COR-L47 (cell line): ENCODE measurements around the gene DOK3.
"Not testable (repeated sequence)": the region's sequence is repeated elsewhere in the genome, so short reads cannot be mapped to it uniquely, and the experiment has no call there.

ENCODE experiments used
- DNase-seq: peaks from one replicate; lab custom pipeline; 2025; lab: John Stamatoyannopoulos, UW

DOK3 gene

GRCh38 chr5:177496727-177497291, 12.8 kb downstream of the DOK3 start:
- no peak for DNase-seq

GRCh38 chr5:177496070-177496726, 13.4 kb downstream of the DOK3 start:
- peak; percentile 15 for DNase-seq

GRCh38 chr5:177495243-177496060, 14.2 kb downstream of the DOK3 start:
- no peak for DNase-seq

DNA sequence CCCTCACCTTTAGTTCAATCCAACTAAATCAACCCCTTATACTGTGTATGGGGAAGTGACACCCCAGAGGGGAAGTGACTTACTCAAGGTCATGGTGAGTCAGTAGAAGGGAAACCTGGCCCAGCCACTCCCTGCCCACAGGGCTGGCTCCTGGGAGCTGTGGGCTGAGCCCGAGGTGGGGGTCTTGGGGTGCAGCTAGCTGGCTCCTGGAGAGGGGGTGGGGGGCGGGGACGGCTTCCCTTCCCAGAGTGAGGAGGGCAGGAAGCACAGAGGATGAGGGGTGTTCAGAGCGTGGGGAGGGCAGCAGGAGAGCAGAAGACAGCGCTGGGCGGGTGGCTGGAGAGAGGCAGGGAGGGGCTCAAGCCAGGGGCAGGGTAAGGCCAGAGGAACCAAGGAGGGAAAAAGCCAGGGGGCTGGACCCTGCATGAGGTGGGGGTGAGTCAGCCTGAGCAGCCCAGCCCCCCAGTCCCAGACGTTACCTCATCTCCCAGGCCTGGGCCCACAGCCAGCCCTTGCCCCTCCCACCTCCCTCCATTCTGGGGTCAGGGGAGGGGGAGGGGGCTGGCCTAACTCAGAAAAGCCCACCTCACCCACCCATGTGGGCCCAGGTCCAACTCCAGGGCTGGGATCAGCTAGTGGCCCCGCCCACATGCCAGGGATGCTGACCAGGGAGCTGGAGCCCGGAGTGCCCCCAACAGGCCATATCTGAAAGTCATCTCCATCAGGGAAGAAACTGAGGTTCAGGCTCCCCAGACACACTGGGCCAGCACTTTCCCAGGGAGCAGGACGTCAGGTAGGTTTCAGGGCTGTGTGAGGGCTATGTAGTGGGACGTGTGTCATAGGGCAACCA, 15.1 kb downstream of the DOK3 start:
- peak; percentile 34 for DNase-seq

- DNase-seq, result no peak
Observed at GRCh38 chr5:177493795-177494345, 15.8 kb downstream of the DOK3 start.

DNA sequence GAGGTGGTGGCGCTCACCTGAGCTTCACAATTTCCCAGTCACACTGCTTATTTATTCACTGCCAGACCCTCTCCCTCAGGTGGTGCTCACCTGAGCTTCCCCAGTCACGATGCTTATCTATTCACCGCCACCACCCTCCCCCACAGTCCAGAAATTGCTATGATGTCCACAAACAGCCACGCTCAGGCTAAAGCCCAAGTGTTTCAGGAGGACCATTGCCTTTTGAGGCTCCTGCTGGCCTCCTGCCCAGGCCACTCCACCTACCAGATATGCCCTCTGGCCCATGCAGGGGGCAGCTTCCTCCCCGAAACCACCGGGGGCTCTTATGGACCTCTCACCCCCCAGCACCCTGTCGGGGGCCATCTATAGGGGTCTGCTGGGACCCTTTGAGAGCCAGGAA, 16.8 kb downstream of the DOK3 start:
- no peak for DNase-seq

- DNase-seq, result no peak
Observed at GRCh38 chr5:177491983-177492746, 17.5 kb downstream of the DOK3 start.

DNA sequence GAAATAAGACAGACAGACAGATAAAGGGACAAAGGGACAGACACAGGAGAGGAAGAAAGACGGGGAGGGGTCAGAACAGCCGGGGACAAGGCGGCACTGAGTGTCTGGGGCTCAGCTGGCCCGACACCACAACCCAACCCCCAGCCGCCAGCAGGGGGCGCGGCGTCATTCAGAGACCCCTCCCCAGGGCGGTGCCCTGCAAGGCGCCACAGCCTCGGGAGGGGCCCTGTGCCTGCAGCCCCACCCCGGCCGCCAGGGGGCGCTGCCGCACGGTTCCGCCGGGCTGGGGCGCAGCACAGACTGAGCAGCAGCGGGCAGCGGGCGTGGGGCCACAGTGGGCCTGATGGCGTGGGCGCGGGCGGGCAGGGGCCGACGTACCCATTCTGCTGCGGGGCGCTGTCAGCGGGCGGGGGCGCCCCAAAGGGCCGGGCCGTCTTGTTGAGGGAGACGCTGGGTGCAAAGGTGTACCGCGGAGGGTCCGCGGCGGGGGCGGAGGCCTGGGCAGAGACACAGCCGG, 18.1 kb downstream of the DOK3 start:
- DNase-seq, result no peak

DNA sequence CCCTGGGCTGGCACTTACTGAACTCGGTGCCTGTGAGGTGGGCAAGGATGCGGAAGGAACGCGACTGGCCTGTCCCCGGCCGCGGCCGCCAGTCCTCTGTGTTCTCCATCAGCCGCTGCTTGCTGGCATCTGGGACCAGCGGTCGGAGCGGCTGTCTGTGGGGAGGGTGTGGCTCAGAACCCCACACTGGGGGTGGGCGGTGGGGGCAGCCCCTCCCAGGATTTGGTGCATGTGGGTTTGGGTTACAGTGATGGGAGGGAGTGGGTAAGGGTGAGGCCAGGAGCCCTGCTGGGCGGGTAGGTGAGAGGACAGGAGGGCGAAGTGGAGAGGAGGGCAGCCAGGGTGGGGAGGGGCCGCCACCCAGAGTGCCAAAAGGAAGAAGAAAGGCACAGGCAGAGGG, 18.6 kb downstream of the DOK3 start:
- DNase-seq, result no peak

GRCh38 chr5:177490311-177490991, 19.2 kb downstream of the DOK3 start:
- no peak for DNase-seq

GRCh38 chr5:177489119-177489716, 20.4 kb downstream of the DOK3 start:
- DNase-seq, result no peak

- no peak for DNase-seq
Observed at GRCh38 chr5:177487975-177488374, 21.7 kb downstream of the DOK3 start.

- no peak for DNase-seq
Observed at GRCh38 chr5:177487144-177487543, 22.5 kb downstream of the DOK3 start.

- no peak for DNase-seq
Observed at GRCh38 chr5:177486256-177486655, 23.4 kb downstream of the DOK3 start.

DNA sequence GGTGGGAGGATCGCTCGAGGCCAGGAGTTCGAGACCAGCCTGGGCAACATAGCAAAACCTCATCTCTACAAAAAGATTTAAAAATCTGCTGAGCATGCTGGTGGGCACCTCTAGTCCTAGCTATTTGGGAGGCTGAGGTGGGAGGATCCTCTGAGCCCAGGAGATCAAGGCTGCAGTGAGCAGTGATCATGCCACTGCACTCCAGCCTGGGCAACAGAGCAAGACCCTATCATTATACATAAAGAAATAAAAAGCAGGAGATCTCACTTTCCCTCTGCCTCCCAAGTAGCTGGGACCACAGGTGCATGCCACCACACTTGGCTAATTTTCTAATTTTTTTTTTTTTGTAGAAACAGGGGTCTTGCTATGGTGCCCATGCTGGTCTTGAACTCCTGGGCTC, 23.9 kb downstream of the DOK3 start:
- DNase-seq, result not testable (repeated sequence)

DNA sequence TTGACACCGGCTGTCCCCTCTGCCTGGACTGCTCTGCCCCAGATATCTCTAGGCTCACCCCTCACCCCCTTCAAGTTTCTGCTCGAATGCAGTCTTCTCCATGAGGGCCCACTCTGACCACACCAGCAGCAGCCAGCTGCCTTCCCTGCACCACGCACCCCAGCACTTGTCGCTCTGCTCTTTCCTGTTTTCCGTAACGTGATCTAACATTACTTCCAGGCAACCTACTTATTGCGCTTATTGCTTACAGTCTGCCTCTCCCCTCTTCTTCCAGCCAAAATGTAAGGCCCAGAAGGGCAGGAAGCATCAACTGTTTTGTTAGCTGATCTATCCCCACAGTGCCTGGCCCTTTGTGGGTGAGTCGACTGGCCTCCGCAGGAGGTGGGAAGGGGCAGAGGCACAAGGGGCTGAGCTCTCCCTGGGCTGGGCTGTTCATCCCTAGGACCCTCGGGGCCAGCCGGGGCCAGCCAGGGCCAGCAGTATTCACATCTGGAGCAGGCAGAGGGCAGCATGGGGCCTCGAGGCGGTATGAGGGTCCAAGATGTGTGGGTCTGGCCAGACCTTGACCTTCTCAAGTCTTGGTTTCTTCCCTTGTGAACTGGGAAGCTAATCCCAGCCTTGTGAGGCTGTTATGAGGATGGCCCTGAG, 24.6 kb downstream of the DOK3 start:
- DNase-seq, result no peak

DNA sequence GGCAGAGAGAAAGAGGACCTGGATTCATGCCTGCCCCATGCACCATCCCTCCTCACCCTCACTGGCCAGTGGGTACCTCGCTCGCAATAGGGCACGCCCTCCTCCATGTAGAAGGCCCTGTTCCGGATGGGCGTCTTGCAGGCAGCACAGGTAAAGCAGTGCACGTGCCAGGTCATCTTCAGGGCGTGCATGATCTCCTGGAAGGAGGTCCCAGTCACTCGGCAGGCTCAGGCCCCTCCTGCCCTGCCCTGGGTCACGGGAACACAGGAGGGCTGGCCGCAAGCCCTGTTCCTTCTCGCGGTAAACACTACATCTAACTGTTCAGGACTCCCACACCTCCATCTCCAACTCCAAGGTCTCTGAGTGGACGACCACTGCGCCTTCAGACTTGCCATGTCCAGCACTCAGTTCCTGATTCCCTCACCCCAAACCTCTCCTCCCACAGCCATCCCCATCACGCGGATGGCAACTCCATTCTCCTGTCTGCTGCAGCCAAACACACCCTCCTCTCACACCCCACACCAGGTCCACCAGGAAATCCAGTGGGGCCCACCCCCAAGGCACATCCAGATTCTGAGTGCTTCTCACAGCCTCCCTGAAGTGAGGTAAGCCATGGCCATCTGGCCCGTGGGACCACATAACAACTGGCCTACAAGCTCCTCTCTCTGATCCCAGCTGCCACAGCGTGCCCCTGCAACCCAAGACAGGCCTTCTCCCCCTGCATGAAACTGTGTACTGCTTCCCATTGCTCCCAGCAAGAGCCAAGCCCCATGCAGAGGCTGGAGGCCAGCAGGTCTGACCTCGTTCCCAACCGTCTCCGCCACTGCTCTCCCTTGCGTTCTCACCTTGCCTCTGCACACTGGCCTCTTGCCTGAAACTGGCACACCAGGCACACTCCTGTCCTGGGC, 25.4 kb downstream of the DOK3 start:
- DNase-seq, result no peak

GRCh38 chr5:177483042-177483441, 26.6 kb downstream of the DOK3 start:
- no peak for DNase-seq
